Putamen (tissue), 1 donor: ENCODE data around the gene SIL1.

Experiments used
- DNase-seq: peaks from one replicate; pipeline ENCODE4 v3.0.0-alpha.2; 2016; ENCODE audit warnings: low spot score

The SIL1 gene

GRCh38 chr5:138955013-138955660, 243.0 kb downstream of the SIL1 start:
- no peak for DNase-seq

DNA sequence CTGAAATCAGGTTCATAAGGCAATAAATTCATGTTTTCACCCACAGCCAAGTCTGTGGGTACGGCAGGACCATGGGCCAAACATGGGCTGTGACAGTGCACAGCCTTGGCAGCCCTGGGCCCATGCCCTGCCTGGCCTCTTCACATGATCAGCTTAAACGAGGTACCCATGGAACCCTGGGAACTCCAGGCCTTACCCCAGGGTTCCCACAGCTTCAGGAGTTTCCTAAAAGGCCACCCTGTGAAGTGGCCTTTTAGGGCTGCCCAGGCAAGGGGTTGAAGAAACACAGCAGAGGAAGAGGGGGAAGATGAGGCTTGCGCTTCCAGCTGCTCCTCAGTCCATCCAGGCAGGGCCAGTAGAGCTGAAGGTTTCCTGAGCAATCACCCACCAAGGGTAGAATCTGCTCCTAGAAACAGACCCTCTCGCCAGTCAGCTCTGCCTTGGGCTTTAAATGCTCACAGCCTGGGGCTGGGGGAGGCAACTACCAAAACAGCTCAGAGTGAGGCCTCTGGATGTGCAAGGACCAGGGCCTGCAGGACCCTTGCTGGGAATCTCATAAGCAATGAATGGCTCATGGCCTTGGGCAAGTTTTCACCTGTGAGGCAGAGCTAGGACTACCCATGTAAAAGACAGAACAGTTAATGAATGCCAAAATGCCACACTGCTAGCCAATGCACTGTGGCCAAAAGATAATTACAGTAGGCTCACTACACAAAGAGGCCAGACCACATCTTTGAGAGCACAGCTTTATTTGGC, 243.7 kb downstream of the SIL1 start:
- DNase-seq = no peak

- peak; percentile 91 for DNase-seq
Observed at GRCh38 chr5:138953387-138954256, 244.5 kb downstream of the SIL1 start.

- DNase-seq = no peak
Observed at GRCh38 chr5:138952962-138953361, 245.2 kb downstream of the SIL1 start.

DNA sequence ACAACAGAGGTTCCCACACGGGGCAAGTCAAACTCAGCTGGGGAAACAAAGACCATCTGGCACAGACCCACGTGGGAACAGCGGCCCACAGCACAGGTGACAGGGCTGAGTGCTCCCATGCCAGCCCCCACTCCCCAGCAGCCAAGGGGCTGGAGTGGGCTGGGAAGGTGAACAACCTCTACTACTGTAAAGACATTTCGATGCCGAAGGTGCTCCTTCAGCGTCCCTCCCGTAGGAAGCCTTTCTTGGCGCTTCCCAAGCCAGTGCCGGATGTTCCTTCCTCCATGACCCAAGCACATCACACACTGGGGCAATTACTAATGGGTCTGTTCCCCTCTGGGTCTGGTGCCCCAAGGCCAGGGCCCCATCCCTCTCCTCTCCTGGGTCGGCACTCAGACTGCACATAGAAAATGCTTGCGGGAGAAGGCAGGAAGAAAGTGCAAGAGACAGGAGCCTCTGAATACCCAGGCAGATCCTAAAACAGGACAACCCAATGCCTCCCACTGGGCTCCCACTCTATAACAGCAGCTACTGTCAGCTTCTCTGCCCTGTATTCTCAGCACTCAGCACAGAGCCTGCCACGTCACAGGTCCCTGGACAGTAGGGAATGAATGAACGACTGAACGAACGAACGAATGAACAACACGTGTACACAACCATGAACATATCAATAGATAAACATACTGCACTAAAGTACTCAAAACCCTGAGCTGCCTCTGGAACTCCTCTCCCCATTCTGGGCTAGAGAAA, 246.0 kb downstream of the SIL1 start:
- no peak for DNase-seq

GRCh38 chr5:138951091-138951985, 246.8 kb downstream of the SIL1 start:
- DNase-seq = no peak

GRCh38 chr5:138950421-138951031, 247.6 kb downstream of the SIL1 start:
- peak; percentile 68 for DNase-seq

DNA sequence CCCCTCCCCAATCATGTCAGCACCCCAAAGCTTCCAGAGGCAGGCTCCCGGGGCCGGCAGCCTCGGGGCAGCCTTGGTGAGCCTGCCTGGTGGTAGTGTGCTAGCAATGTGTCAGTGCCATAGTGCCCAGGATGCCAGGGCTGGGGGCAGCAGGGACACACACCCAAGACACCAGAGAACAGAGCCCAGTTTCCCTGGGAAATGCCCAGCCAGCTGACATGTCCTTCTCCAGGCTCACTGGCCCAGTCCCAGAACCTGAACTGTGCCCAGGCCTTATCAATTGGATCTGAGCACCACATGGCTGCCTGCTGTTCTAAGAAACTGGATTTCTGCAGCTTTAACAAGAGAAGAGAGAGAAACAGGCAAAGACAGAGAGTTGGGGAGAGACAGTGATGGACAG, 248.2 kb downstream of the SIL1 start:
- DNase-seq = no peak

DNA sequence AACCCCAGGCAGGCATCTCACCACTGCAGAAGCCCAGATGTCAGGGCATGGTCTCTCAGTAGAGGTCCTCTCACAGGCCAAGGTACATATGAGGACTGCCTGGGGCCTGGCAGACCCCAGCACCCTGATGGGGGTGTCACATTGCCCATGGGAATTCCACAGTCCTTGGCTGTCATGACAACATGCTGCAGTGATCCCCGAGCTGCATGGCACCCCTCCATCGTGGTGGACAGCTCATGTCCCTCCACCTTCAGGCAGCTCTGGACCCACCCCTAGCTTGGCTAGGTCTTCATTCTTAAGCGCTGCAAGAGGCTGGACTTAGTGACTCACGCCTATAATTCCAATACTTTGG, 249.0 kb downstream of the SIL1 start:
- no peak for DNase-seq

DNA sequence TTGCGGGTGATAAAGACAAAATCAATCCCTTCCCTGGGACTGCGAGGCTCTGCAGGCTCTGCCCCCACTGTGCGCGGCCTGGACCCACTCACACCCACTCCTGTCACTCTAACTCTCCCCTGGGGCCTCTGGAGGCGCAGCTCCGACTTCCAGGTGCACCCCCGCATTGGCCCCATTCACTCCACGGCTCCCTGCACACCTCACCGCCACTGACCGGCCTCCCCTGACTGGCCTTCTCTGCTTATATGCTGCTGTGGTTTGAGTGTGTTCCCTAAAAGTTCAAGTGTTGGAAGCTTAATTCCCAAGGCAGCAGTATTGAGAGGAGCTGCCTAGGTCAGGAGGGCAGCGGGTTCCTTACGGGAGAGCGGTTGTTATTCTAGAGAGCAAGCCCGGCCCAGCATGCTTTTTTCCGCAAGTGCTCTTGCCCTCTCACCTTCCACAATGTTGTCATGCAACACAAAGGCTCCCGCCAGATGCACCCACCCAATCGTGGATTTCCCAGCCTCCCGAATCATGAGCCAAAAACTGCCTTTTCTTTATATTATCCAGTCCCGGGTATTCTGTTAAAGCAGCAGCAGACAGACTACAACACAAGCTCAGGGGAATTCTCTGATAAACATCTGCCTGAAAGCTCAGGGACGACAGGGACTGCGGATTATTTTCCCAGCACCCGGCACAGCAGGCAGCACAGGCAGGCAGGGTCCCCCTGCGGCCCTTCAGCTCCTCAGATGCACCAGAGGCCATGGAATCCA, 249.5 kb downstream of the SIL1 start:
- DNase-seq = no peak

DNA sequence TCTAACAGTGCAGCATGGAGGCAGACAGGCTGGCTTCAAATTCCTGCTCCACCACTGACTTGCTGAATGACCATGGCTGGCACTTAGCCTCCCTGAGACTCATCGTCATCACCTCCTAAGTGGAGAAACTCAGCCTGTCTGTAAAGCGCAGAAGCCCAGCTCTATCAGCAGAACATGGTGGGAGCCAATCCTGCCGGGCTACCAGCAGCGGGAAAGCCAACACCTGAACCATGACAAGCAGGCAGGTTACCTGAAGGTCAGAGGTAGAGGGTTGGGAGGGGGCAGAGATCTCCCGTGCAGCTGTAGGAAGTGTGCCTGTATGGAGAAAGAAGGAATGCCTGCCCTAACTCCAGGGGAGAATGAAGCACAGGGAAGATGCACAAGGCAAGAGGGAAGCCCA, 250.4 kb downstream of the SIL1 start:
- no peak for DNase-seq

DNA sequence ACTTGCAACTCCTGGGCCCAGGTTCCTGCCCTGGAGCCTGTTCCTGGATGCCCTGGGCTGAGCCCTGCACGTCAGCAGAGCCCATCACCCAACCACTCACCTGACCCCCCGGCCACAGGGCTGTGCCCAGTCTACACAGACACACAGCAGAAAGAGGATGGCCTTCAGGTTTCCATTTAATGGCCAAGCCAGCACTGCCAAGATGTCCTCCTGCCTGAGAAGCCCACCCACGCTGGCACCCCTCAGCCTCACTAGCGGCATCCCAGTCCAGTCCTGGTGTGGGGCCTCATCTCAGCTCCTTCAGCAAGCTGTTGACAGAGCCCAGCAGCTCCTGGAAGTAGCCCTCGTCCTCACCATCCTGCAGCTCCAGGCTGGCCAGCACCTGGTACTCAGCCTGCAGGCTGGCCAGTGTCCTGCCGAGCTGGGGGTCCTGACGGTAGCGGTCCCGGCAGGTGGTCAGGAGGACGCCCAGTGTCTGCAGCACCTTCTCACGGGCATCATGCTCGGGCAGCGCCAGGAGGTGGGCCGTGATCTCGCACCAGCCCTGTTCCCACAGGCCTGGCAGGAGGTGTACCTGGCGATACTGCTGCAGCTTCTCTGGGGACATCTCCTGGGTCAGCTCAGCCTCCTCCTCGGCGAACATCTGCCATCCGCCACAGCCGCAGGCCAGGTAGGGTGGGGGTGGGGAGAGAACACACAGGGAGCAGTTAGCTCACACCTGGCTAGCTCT, 251.2 kb downstream of the SIL1 start:
- DNase-seq = no peak

DNA sequence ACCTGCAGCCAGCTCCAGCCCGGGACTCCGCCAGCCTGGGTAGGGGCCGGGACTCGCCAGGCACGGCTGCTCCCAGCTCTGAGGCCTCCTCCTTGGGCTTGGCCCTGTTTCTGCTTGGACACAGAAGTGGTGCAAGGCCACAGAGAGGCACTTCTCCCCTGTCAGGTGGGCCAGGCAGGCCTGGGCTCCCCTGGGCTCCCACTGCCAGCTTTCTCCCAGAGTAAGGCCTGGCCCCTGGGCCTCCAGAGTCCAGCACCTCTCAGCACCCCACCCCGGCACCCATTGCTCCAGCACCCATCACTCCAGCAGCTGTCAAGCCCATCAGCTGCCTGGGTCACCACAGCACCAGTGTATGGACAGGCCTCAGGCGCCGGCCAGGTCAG, 251.9 kb downstream of the SIL1 start:
- no peak for DNase-seq

- DNase-seq = peak; percentile 66
Observed at GRCh38 chr5:138945421-138946240, 252.5 kb downstream of the SIL1 start.

GRCh38 chr5:138944527-138945322, 253.4 kb downstream of the SIL1 start:
- DNase-seq = no peak

DNA sequence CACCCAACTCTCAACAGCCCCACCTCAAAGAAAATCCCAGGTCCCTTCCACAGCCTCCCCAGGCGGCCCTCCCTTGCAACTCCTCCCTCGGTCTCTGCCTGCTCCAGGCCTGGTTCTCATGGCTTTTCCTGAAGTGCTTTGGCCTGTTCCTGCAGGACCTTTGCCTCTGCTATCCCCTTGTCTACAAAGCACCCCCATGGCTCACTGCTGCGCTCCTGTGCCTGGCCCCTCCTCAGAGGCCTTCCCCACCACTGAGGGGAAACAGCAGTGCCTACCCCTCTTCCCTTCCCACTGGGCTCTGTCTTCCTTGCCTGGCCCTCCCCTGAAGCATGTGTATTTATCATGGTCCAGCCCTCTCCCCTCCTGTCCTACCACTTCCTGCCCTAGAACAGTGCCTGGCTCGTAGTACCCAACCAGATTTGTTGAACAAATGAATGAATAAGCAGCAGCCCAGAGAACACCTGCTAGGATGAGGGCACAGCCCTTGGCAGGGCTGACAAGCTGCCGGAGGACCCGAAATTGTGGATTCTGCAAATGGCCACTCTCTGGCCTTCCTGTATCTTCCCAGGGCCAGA, 254.5 kb downstream of the SIL1 start:
- no peak for DNase-seq

DNA sequence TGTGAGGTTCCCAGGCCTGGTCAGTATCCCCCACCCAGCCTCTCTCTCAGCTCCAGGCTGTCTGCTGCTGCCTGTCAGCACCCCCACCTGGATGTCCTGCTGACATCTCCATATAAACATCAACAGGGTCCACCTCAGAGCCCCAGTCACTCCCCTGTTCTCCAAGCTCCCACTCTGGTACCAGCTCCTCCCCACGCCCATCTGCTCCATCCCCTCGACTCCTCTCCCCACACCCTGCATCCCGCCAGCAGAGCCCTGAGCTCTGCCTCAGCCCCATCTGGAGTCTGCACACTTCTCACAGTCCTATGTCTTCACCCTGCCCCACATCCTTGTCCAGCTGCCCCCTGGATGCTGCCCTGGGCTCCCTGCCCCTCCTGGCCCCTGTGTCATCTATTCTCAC, 255.3 kb downstream of the SIL1 start:
- no peak for DNase-seq
